ENCODE results near the gene ZZZ3. TPM values are rescaled to one million over a fixed set of nuclear protein-coding genes. Genes with fewer than 3 reads are reported as not detected.

The ZZZ3 gene
- total and polyA plus RNA-seq, 2 of the 13 experiments (the other 11 are each of a cell fraction or from before 2014, with no cell fraction given), result 18.1 to 50.2 TPM

DNA sequence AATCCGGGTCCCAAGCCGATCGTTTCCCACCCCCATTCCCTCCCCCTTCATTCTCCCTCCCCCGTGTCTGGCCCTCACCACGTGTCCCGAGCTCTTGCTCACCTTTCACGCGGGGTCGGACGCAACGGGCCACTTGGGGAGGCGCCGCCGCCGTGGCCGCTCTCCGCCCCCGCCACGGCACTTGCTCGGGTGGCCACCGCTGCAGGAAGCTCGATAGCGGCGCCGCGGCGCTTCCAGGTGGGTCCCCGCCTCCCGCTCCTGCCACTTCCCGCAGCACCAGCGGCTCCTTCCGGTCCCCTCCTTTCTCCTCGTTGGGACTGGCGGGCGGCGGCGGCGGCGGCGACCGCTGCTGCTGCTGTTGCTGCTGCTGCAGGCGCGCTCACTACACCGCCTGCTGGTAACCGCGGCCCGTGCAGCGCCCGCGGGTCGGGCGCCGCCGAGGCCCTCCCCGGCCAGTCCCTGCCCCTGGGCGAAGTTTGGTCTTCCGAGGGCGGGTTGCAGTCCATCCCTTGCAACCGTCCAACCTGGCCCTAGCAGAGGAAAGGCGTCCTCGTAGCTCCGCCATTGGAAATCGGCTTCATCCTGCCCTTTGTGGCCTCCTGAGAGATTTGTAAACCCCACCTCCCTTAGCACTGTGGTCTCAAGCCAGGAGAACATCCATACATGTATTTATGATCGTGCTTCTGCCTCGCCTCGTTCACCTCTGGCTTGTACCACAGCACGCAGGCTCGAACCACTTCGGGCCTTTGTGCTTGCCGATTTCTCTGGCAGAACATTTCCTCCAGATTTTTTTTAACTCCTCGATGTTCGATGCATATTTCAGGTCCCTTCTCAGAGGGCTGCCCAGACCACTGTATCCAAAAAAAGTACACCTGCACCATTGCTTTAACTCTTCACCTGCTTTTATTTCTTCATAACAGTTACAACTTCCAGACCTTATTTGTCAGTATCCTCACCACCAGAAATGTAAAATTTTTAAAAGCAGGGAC is 996 bp upstream of the ZZZ3 start (continued):
- TF ChIP-seq, protein P1, sequence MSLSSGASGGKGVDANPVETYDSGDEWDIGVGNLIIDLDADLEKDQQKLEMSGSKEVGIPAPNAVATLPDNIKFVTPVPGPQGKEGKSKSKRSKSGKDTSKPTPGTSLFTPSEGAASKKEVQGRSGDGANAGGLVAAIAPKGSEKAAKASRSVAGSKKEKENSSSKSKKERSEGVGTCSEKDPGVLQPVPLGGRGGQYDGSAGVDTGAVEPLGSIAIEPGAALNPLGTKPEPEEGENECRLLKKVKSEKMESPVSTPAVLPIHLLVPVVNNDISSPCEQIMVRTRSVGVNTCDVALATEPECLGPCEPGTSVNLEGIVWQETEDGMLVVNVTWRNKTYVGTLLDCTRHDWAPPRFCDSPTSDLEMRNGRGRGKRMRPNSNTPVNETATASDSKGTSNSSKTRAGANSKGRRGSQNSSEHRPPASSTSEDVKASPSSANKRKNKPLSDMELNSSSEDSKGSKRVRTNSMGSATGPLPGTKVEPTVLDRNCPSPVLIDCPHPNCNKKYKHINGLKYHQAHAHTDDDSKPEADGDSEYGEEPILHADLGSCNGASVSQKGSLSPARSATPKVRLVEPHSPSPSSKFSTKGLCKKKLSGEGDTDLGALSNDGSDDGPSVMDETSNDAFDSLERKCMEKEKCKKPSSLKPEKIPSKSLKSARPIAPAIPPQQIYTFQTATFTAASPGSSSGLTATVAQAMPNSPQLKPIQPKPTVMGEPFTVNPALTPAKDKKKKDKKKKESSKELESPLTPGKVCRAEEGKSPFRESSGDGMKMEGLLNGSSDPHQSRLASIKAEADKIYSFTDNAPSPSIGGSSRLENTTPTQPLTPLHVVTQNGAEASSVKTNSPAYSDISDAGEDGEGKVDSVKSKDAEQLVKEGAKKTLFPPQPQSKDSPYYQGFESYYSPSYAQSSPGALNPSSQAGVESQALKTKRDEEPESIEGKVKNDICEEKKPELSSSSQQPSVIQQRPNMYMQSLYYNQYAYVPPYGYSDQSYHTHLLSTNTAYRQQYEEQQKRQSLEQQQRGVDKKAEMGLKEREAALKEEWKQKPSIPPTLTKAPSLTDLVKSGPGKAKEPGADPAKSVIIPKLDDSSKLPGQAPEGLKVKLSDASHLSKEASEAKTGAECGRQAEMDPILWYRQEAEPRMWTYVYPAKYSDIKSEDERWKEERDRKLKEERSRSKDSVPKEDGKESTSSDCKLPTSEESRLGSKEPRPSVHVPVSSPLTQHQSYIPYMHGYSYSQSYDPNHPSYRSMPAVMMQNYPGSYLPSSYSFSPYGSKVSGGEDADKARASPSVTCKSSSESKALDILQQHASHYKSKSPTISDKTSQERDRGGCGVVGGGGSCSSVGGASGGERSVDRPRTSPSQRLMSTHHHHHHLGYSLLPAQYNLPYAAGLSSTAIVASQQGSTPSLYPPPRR (CRISPR knock-in tag; IDR thresholded peaks at IDR 0.05; ENCODE audit: borderline replicate concordance), result no peak
- TF ChIP-seq KAT8 (CRISPR knock-in tag; IDR thresholded peaks at IDR 0.05), result no peak
- TF ChIP-seq REPIN1 (CRISPR knock-in tag; IDR thresholded peaks at IDR 0.05; ENCODE audit: borderline replicate concordance, low read depth), result no peak
- no peak for TF ChIP-seq ZNF549 (CRISPR knock-in tag; IDR thresholded peaks at IDR 0.05)
- TF ChIP-seq, protein P2, sequence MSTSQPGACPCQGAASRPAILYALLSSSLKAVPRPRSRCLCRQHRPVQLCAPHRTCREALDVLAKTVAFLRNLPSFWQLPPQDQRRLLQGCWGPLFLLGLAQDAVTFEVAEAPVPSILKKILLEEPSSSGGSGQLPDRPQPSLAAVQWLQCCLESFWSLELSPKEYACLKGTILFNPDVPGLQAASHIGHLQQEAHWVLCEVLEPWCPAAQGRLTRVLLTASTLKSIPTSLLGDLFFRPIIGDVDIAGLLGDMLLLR (CRISPR knock-in tag; IDR thresholded peaks at IDR 0.05), result no peak
- TF ChIP-seq ZNF17 (CRISPR knock-in tag; IDR thresholded peaks at IDR 0.05), result no peak
- TF ChIP-seq ZFP36 (IDR thresholded peaks at IDR 0.05; ENCODE audit: borderline replicate concordance, low read depth, low read length, partially characterized antibody), result no peak
- peak; percentile 12; the same call in 1 of the 2 replicates for TF ChIP-seq HOXD1 (CRISPR knock-in tag; IDR thresholded peaks at IDR 0.05)
- no peak; the same call in 1 of the 2 replicates for TF ChIP-seq ZNF225 (CRISPR knock-in tag; IDR thresholded peaks at IDR 0.05)
- TF ChIP-seq SATB2 (CRISPR knock-in tag; IDR thresholded peaks at IDR 0.05), result no peak
- TF ChIP-seq POLR2AphosphoS2 (IDR thresholded peaks at IDR 0.05; ENCODE audit: low read depth, low read length), result no peak
- TF ChIP-seq ZBTB20 (CRISPR knock-in tag; IDR thresholded peaks at IDR 0.05; ENCODE audit: borderline replicate concordance, low read depth), result no peak; the same call in 1 of the 2 replicates
- no peak for TF ChIP-seq NR1H2 (CRISPR knock-in tag; IDR thresholded peaks at IDR 0.05; ENCODE audit: borderline replicate concordance, low read depth)
- TF ChIP-seq ATF1 (CRISPR knock-in tag; IDR thresholded peaks at IDR 0.05), result no peak
- no peak for TF ChIP-seq STAT5B (CRISPR knock-in tag; IDR thresholded peaks at IDR 0.05)
- no peak for TF ChIP-seq HNRNPL (IDR thresholded peaks at IDR 0.05; ENCODE audit: low read depth, low read length)
- TF ChIP-seq EZH2 (conservative IDR thresholded peaks at IDR 0.05; ENCODE audit: low read depth, low read length), result no peak
- 0 out of 2 replicates have a peak, but pooled peaks have one; percentile 13 for TF ChIP-seq ZNF567 (CRISPR knock-in tag; IDR thresholded peaks at IDR 0.05; ENCODE audit: borderline replicate concordance)
- TF ChIP-seq, protein P3, sequence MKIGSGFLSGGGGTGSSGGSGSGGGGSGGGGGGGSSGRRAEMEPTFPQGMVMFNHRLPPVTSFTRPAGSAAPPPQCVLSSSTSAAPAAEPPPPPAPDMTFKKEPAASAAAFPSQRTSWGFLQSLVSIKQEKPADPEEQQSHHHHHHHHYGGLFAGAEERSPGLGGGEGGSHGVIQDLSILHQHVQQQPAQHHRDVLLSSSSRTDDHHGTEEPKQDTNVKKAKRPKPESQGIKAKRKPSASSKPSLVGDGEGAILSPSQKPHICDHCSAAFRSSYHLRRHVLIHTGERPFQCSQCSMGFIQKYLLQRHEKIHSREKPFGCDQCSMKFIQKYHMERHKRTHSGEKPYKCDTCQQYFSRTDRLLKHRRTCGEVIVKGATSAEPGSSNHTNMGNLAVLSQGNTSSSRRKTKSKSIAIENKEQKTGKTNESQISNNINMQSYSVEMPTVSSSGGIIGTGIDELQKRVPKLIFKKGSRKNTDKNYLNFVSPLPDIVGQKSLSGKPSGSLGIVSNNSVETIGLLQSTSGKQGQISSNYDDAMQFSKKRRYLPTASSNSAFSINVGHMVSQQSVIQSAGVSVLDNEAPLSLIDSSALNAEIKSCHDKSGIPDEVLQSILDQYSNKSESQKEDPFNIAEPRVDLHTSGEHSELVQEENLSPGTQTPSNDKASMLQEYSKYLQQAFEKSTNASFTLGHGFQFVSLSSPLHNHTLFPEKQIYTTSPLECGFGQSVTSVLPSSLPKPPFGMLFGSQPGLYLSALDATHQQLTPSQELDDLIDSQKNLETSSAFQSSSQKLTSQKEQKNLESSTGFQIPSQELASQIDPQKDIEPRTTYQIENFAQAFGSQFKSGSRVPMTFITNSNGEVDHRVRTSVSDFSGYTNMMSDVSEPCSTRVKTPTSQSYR (CRISPR knock-in tag; IDR thresholded peaks at IDR 0.05; ENCODE audit: borderline replicate concordance), result no peak
- TF ChIP-seq ZNF180 (CRISPR knock-in tag; IDR thresholded peaks at IDR 0.05; ENCODE audit: borderline replicate concordance, low read depth), result no peak
- no peak for TF ChIP-seq PAWR (CRISPR knock-in tag; IDR thresholded peaks at IDR 0.05; ENCODE audit: borderline replicate concordance)

All from HepG2 (cell line).